Esophagus squamous epithelium (tissue), 5 donors: ENCODE results near the gene LGI2. TPM values are rescaled to one million over a fixed set of nuclear protein-coding genes. Genes with fewer than 3 reads are reported as not detected.

Experiments
- DNase-seq: peaks from one replicate; lab custom pipeline; 2025; lab: John Stamatoyannopoulos, UW
- H3K27ac ChIP-seq, 4 donors: fragments of 200-600 bp; sonication (generic); one replicate each; pipeline ENCODE4 v1.5.1; 2016 to 2019; ENCODE audit warnings: mild to moderate bottlenecking in 1 of 4
- H3K27me3 ChIP-seq, 4 donors: fragments of 200-600 bp; sonication (generic); 1 replicate in 3 of 4; 2 replicates in 1 of 4; pipeline versions ENCODE4 v1.5.1 to v1.6.0; 2017 to 2021; ENCODE audit warnings: antibody characterized with exemption in 1 of 4
- H3K36me3 ChIP-seq, 3 donors: fragments of 200-600 bp; sonication (generic); one replicate each; pipeline ENCODE4 v1.5.1; 2016 to 2019
- H3K4me1 ChIP-seq, 3 donors: fragments of 200-600 bp; sonication (generic); one replicate each; pipeline ENCODE4 v1.5.1; 2017 to 2019
- H3K4me3 ChIP-seq, 4 donors: fragments of 200-600 bp; sonication (generic); 1 replicate in 3 of 4; 2 replicates in 1 of 4; pipeline ENCODE4 v1.5.1; 2016 to 2019; ENCODE audit warnings: mild to moderate bottlenecking in 2 of 4, moderate library complexity in 1 of 4
- H3K9me3 ChIP-seq, 3 donors: fragments of 200-600 bp; sonication (generic); one replicate each; pipeline ENCODE4 v1.5.1; 2016 to 2019
- POLR2A ChIP-seq, 4 donors: fragments of 450-650 bp; IDR thresholded peaks; one replicate each; pipeline ENCODE4 v1.6.1; 2017; ENCODE audit warnings: antibody characterized with exemption in 4 of 4, mild to moderate bottlenecking in 4 of 4, moderate library complexity in 3 of 4
- WGBS, 2 donors: methylation state at CpG; one replicate each; pipeline ENCODE4 v1.1.5; 2018; 5-methylcytosine and 5-hydroxymethylcytosine counted together
- intact Hi-C: fragments of 100-400 bp; cut with DNase I; formaldehyde crosslinking; loops from one replicate; pipeline ENCODE4 v1.15.0; 2022
- total RNA-seq, 4 donors: library from RNA; depleted of rRNA; stranded (reverse); fragments of >200 nt; gene quantifications; one replicate each; pipeline ENCODE4 v1.1.0, GENCODE V29; 2016
- TF ChIP-seq, protein P1 (sequence below), 6 experiments: fragments of 450-650 bp in 4 of 6; fragments of 200-600 bp in 2 of 6; sonication (generic) in 2 of 6; IDR thresholded peaks; one replicate each; pipeline ENCODE4 v1.5.1; 2016 to 2019; ENCODE audit warnings: antibody characterized with exemption in 6 of 6, mild to moderate bottlenecking in 4 of 6, moderate library complexity in 4 of 6
- donor health status: DM: yes; HTN: yes; CAD: no.

The LGI2 gene
- total RNA-seq, 4 donors from 2014 or later, result 0.04 to 3.8 (median 0.57) TPM; not detected in 1

DNA sequence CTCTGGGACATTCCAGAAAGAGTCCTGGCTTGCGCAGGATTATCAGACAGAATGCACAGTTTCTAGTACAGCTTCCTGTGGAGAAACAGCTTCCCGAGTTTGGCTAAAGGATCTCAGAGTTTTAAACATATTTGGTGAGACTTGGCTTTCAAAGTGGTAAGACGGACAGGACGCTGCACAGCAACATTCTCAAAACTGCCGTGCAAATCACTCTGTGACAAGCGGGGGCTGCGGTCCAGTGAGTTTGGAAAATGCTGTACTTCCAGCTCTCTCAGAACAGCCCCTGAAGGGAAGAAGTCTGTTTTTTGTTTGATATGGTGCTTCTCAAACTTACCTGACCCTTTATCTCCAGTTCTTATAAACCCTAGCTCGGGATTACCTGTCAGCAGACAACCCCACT is 18.1 kb downstream of the LGI2 start:
- Histone ChIP-seq H3K27me3 (no peaks in the 10 kb centered on the region), H3K4me3 (no peak overlapping the region), H3K4me1 (peaks cover 0 to 5% (median 0%) of the 10 kb centered on the region in 3 donors), H3K9me3 (no peaks in the 10 kb centered on the region), H3K27ac (no peak overlapping the region), H3K36me3 (no peaks in the 10 kb centered on the region)
- WGBS, 2 donors, result 36 to 39% methylated on average over 8 of the region's 8 CpGs
- no peak for DNase-seq
- intact Hi-C loops, result no loop called here
- TF ChIP-seq, protein P1, sequence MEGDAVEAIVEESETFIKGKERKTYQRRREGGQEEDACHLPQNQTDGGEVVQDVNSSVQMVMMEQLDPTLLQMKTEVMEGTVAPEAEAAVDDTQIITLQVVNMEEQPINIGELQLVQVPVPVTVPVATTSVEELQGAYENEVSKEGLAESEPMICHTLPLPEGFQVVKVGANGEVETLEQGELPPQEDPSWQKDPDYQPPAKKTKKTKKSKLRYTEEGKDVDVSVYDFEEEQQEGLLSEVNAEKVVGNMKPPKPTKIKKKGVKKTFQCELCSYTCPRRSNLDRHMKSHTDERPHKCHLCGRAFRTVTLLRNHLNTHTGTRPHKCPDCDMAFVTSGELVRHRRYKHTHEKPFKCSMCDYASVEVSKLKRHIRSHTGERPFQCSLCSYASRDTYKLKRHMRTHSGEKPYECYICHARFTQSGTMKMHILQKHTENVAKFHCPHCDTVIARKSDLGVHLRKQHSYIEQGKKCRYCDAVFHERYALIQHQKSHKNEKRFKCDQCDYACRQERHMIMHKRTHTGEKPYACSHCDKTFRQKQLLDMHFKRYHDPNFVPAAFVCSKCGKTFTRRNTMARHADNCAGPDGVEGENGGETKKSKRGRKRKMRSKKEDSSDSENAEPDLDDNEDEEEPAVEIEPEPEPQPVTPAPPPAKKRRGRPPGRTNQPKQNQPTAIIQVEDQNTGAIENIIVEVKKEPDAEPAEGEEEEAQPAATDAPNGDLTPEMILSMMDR (IDR thresholded peaks at IDR 0.05), result no peak
- no peak for TF ChIP-seq POLR2A (IDR thresholded peaks at IDR 0.05)

DNA sequence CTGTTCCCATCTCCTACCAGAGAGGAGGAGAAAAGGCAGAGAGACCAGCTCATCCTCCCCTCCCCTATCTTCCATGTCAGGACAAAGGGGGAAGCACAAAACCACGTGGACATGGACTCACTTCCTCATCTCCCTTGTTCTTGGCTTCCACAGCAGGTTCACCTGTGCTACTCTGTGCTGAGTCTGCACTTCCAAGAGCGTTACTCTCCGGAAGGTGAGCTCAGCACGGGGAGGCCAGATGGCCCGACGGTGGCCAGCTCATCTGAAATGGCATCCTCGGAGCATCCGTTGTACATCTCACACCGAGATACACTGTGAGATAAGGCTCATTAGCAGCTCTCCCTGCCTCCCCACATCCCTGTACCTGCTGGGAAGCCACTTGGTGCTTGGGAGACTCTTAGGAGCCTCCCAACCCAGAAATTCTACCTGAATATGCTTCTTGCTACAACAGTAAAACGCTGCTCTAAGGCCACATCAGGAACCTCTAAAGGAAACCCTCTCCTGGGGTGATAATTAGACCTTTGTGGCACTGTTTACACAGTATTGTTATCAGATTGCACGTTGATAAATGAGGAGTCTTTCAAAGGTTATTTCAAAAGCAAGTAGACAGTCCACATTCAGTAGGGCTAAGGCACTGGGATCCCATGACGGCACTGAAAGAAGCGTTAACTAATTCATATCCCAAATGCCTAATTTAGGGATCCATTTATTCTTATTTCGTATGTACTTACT is 19.4 kb downstream of the LGI2 start:
- no peaks in the 10 kb centered on the region for H3K27me3 ChIP-seq
- DNase-seq, result no peak
- no peak overlapping the region for H3K27ac ChIP-seq
- H3K4me1 ChIP-seq, result peaks cover 0 to 5% (median 0%) of the 10 kb centered on the region in 3 donors
- H3K4me3 ChIP-seq, result no peak overlapping the region
- intact Hi-C loops, result no loop called here
- H3K36me3 ChIP-seq, result no peaks in the 10 kb centered on the region
- TF ChIP-seq, protein P1 (IDR thresholded peaks at IDR 0.05), result no peak
- no peaks in the 10 kb centered on the region for H3K9me3 ChIP-seq
- WGBS, 2 donors, result 70 to 77% methylated on average over 8 to 12 of the region's 14 CpGs

DNA sequence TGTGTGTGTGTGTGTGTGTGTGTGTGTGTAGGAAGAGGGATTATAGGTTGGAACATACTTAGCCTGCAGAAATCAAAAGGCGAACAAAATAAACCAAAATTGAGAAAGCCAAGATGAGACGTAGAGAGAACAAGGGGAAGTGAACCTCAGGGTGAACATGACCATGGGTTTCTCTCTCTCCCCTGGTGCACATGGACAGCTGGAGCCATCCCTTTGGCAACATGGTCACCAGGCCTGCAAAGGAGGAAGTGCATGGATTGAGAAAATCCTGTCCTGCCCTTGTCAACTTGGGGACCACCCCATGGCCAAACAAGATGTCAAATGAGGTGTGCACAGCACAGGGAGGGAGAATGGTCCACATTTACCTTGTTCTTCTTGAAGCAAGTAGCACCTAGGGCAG is 23.1 kb downstream of the LGI2 start:
- H3K4me3 ChIP-seq, result no peak overlapping the region
- H3K27ac ChIP-seq, result no peak overlapping the region
- H3K4me1 ChIP-seq, result peaks cover 0 to 5% (median 0%) of the 10 kb centered on the region in 3 donors
- no peak for DNase-seq
- no peaks in the 10 kb centered on the region for H3K27me3 ChIP-seq
- 77 to 84% methylated on average over 2 of the region's 2 CpGs for WGBS, 2 donors
- no peaks in the 10 kb centered on the region for H3K9me3 ChIP-seq
- intact Hi-C loops, result no loop called here
- H3K36me3 ChIP-seq, result no peaks in the 10 kb centered on the region
- TF ChIP-seq, protein P1 (IDR thresholded peaks at IDR 0.05), result no peak
- no peak for TF ChIP-seq POLR2A (IDR thresholded peaks at IDR 0.05)

DNA sequence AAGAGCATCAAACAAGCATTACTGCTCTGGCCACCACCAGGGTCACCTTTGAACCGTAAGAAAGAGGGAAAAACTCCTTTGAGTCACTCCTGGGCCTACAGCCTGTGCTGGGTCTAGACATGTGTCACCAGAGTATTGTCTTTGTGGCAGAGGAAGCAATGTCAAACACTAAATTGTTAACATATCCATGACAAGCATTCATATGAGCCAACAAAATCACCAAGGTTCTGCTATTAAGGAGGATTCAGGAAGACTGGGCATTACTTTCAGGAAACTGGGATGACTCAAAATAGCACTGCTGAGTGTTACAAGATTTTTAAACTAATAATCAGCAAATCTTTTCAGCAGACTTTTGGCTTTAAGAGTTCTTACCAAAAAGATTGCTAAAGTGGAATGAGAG is 28.1 kb downstream of the LGI2 start:
- Histone ChIP-seq H3K36me3 (no peaks in the 10 kb centered on the region), H3K27ac (peak overlapping the region in 2 of 4 donors; percentile 51 to 68), H3K9me3 (no peaks in the 10 kb centered on the region), H3K4me1 (peaks cover 0 to 40% (median 0%) of the 10 kb centered on the region in 3 donors), H3K4me3 (no peak overlapping the region), H3K27me3 (no peaks in the 10 kb centered on the region)
- DNase-seq, result no peak
- WGBS, 2 donors, result 43 to 54% methylated on average over 1 of the region's 1 CpG
- intact Hi-C loops, result no loop called here
- no peak for TF ChIP-seq POLR2A (IDR thresholded peaks at IDR 0.05)
- TF ChIP-seq, protein P1 (IDR thresholded peaks at IDR 0.05), result no peak

DNA sequence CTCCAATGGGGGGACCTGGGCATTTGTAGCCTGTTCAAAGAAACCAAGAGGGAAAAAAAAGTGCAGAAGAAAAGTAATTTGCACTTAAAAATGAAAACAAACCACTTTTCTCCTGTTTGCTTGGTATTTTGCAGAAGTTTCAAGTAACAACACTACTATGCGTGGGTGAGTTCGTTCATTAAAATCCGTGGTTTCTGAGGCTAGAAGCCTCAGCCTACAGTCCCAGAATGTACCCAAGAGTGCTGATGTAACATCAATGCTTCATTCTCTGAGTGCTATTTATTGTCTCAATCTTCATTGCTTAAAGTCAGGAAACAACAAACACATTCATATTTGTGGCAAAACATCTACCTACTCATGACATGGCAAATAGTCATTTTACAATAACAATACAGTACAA is 29.2 kb downstream of the LGI2 start:
- peak overlapping the region in 2 of 4 donors; percentile 51 to 68 for H3K27ac ChIP-seq
- TF ChIP-seq POLR2A (IDR thresholded peaks at IDR 0.05), result no peak
- TF ChIP-seq, protein P1 (IDR thresholded peaks at IDR 0.05), result no peak
- DNase-seq, result no peak
- no peaks in the 10 kb centered on the region for H3K36me3 ChIP-seq
- intact Hi-C loops, result no loop called here
- 44 to 71% methylated on average over 3 of the region's 3 CpGs for WGBS, 2 donors
- H3K4me3 ChIP-seq, result no peak overlapping the region
- no peaks in the 10 kb centered on the region for H3K27me3 ChIP-seq
- peaks cover 0 to 40% (median 0%) of the 10 kb centered on the region in 3 donors for H3K4me1 ChIP-seq
- no peaks in the 10 kb centered on the region for H3K9me3 ChIP-seq
